ENCODE measurements around the gene RALGPS1.
"Not testable (repeated sequence)": the region's sequence is repeated elsewhere in the genome, so short reads cannot be mapped to it uniquely, and the experiment has no call there.

The RALGPS1 gene

DNA sequence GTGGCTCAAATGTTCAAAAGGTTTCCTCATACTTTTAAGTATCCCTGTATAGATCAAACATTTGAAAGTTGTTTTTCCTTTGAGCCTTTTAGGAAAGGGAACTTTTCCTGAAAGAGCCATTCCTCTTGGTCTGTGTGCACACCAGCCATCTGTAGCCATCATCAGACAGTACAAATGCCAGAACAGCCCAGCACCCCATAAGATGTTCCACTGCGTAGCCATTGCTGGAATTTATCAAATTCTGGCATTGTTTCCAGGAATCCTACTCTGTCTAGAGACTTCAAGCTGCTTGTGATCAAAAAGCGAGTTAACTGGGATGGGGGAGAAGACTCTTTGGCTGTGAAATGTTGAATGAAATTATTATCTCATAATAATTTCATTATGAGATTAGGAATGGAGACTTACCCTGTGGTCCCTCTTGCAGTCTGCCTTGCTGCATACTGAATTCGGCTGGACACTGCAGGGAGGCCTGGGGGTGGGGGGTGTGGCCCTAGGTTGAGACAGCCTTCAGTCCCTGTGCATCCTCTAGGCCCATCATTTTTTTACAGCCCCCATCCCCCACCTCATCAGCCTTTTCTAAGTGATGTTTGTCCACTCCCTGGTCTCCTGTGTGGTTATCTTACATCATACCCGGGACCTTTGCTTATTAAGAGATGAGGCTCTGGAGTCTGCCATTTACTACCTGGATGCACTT, 99.8 kb downstream of the RALGPS1 start:
- no peak overlapping the region for H3K4me3 ChIP-seq (ENCODE audit: low read length)
- DNase-seq (ENCODE audit: low read depth, low spot score) = no peak

DNA sequence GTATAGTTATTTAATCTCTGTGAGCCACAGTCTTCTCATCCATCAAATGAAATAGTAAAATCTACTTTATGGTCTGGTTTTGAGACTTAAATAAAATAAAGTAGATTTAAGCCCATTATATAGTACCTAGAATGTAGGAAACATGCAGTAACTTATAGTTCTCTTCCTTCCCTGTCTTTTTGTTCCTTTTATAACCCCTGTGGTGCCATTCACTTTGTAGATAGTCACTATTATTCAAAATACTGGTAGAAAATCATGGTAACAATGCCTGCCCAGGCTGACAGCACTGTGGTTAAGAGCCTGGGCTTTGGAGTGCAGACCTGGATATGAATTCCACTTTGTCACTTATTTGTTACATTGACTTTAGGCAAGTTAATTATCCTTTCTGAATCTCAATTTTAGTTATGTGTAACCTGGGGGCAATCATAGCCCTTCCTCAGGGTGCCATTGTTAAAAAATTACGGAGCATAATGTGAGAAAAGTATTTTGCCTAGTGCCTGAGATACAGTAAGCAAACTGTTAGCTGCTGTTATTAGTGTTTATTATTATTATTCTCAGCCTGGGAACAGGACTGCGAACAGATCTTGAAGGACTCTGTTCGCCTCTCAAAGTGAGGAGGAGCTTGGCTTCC, 100.4 kb downstream of the RALGPS1 start:
- H3K4me3 ChIP-seq (ENCODE audit: low read length) = no peak overlapping the region
- DNase-seq (ENCODE audit: low read depth, low spot score) = no peak

DNA sequence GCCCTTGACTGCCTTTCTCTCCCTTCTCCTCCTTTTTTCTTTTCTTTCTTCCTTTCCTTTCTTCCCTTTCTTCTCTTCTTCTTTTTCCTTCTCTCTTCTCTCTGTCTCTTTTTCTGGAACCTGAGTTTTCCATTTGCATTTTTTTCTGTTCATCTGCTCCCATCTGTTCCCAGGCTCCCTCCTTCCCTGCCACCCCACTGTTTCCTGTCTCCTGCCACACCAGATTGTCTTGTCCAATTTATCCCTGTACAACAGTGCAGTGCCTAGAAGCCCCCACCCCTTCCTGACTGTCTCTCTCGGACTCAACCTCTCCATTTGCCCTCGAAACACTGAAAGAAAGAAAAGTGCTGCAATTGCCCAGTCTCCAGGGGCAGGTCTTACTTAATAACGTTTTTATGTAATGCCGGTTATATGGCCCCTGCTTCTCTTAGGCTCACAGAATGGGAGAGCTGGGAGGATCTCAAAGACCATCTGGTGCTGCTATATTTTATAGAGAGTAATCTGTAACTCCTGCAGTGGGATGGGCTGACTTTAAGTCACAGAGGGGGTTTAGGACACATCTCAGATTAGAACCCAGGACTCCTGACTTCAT, 101.4 kb downstream of the RALGPS1 start:
- H3K4me3 ChIP-seq (ENCODE audit: low read length) = no peak overlapping the region
- no peak for DNase-seq (ENCODE audit: low read depth, low spot score)

- DNase-seq (ENCODE audit: low read depth, low spot score); H3K4me3 ChIP-seq (ENCODE audit: low read length): not testable (repeated sequence)
Measured at GRCh38 chr9:127017979-127018378, 103.4 kb downstream of the RALGPS1 start.

GRCh38 chr9:127018935-127019334, 104.4 kb downstream of the RALGPS1 start:
- no peak for DNase-seq (ENCODE audit: low read depth, low spot score)
- no peak overlapping the region for H3K4me3 ChIP-seq (ENCODE audit: low read length)

GRCh38 chr9:127020036-127020801, 105.6 kb downstream of the RALGPS1 start:
- H3K4me3 ChIP-seq (ENCODE audit: low read length) = no peak overlapping the region
- no peak for DNase-seq (ENCODE audit: low read depth, low spot score)

DNA sequence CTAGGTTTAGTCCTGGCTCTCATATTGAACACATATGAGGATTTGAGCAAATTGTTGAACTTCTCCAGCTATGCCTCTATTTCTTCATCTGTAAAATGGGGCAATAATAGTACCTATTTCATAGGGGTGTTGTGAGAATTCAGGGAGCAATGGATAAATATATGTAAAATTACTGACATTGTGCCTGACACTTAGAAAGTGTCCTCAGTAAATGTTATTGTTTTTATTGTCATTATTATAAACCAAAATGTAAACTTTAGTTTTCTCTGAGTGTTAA, 106.2 kb downstream of the RALGPS1 start:
- no peak overlapping the region for H3K4me3 ChIP-seq (ENCODE audit: low read length)
- no peak for DNase-seq (ENCODE audit: low read depth, low spot score)

DNA sequence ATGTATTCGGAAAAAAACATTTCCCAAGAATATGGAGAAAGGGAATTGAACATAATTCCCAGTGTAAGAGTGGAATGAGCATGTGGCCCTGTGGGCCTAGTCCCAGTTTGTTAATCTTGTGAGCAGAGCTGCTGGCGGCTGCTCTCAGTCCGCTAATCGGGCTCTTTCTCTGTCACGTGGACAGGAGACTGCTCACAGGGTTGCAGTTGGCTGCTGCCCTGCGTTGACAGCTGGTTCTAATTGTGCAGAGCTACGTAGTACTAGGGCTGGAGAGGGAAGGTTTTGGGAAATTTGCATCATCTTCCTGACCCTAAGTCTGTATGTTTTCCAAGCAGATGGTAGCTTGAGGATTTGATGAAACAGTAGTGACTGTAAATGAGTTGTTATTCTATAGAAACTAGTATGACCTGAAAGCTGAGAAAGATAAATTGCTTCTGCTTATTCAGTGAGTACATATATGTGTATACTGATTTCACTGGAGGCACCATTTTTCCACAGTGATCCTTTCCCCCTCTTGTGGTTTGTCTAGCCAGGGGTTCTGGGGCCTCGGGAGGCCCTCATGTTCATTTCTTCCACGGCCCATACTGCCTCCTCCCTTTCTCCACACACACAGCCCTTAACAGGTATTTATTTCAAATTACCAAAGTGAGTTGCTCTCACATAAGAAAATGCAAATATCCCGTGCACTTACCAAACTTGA, 107.2 kb downstream of the RALGPS1 start:
- H3K4me3 ChIP-seq (ENCODE audit: low read length) = no peak overlapping the region
- no peak for DNase-seq (ENCODE audit: low read depth, low spot score)

- no peak for DNase-seq (ENCODE audit: low read depth, low spot score)
- no peak overlapping the region for H3K4me3 ChIP-seq (ENCODE audit: low read length)
Measured at GRCh38 chr9:127022913-127023660, 108.5 kb downstream of the RALGPS1 start.

DNA sequence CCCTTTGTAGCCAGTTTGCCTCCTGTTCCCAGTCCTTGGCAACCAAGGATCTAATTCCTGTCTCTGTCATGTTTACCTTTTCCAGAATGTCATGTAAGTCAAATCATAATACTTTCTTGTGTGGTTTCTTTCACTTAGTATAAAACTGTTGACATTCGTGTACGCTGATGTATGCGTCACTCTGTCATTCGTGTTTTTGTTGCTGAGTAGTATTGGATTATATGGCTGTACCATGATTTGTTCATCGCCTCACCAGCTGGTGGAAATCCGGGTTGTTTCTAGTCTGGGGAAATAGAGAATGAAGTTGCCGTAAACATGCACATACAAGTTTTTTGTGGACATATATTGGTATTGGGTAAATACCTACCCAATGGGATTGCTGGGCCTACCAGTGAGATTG, 110.5 kb downstream of the RALGPS1 start:
- H3K4me3 ChIP-seq (ENCODE audit: low read length) = no peak overlapping the region
- no peak for DNase-seq (ENCODE audit: low read depth, low spot score)

GRCh38 chr9:127027694-127028093, 113.1 kb downstream of the RALGPS1 start:
- H3K4me3 ChIP-seq (ENCODE audit: low read length) = no peak overlapping the region
- DNase-seq (ENCODE audit: low read depth, low spot score) = no peak

DNA sequence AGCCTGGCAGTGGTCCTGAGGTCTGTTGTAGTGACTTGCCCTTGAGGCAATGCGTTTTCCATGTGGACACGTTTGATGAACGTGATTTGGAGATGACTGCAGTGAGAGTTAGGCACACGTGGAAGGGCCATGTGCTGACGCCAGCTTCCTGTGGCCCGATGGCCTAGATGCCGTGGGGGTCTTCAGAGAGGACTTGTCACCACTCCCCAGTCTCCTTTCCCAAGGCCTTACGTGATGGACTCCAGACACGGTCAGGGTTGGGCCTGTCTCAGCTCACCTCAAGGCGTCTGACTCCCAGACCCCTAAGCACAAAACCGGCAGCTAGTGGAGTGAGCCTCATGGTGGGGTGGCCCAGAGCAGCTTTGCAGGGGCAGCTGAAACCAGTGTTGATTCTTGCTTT, 115.0 kb downstream of the RALGPS1 start:
- no peak overlapping the region for H3K4me3 ChIP-seq (ENCODE audit: low read length)

DNA sequence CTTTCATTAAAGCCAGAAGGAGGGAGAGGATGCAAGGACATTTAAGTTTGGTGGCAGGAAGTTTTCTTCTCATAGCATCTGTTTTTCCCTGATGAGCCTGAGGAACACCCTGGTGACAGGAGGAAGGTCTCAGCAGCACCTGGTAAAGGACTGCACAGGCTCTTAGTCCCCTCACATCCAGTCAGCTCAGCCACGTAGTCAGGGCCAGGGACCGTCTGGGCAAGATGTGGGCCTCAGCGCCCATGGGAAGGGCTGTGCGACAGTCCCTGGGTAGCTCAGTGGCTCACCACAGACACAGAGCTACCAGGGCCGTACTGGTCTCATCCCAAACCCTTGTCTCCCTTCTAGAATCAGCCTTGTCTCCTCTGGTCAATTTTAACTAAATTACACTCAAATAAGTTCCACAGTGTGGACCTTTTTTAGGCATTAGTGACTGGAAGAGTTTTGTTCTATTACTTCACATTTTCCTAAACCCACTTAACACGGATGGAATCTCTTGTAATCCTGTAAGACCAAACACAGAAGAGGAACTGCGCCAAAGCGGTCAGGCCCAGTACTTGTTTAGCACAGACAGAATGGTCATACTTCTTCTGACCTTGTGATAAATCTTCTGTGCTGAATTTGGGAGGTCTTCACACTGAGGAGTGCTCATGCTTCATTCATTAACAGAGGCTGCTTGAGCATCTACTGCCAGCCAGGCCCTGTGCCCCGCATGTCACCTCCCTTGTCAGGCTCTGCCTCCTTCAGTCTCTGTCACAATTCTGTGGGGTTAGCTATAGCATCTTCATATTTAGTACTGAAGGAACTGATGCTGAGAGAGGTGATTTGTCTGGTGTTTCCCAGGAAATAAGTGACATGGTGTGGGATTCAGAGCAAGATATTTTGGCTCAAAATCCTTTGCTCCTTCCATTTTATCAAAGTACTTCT, 116.5 kb downstream of the RALGPS1 start:
- no peak overlapping the region for H3K4me3 ChIP-seq (ENCODE audit: low read length)
- no peak for DNase-seq (ENCODE audit: low read depth, low spot score)

More for the DNA sequence above, 115.0 kb downstream of the RALGPS1 start:
- DNase-seq (ENCODE audit: low read depth, low spot score) = no peak

- no peak for DNase-seq (ENCODE audit: low read depth, low spot score)
Measured at GRCh38 chr9:127032256-127032655, 117.7 kb downstream of the RALGPS1 start.

GRCh38 chr9:127033061-127033460, 118.5 kb downstream of the RALGPS1 start:
- H3K4me3 ChIP-seq (ENCODE audit: low read length) = no peak overlapping the region
- DNase-seq (ENCODE audit: low read depth, low spot score) = no peak

More at GRCh38 chr9:127032256-127032655, 117.7 kb downstream of the RALGPS1 start:
- H3K4me3 ChIP-seq (ENCODE audit: low read length) = no peak overlapping the region

DNA sequence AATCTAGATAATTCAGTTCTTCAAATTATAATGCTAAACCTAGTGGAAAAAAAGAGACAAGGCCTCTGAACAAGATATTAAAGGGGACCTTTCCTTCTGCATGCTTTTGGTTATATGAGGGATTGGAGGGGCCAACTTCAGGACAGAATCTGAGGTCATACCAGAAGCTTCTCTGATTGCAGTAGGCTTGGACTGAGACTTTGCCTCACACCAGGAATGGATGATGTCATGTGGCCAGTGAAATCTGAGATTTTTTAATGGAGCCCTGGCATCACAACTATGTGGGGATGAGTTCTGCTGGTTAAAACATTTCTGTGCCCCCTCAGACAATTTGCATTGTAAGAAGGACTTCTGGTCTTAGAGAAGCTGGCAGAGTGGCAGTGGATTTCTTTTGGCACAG, 119.2 kb downstream of the RALGPS1 start:
- DNase-seq (ENCODE audit: low read depth, low spot score) = no peak
- no peak overlapping the region for H3K4me3 ChIP-seq (ENCODE audit: low read length)

- no peak overlapping the region for H3K4me3 ChIP-seq (ENCODE audit: low read length)
- DNase-seq (ENCODE audit: low read depth, low spot score) = no peak
Measured at GRCh38 chr9:127034691-127035090, 120.1 kb downstream of the RALGPS1 start.

GRCh38 chr9:127035423-127035822, 120.8 kb downstream of the RALGPS1 start:
- DNase-seq (ENCODE audit: low read depth, low spot score) = no peak
- H3K4me3 ChIP-seq (ENCODE audit: low read length) = no peak overlapping the region

Data from Jurkat, Clone E6-1 (cell line).